ENCODE results near the gene SPATA24.

GRCh38 chr5:139384591-139385051, 19.3 kb downstream of the SPATA24 start:
- no peak for TF ChIP-seq TEAD4 (IDR thresholded peaks at IDR 0.05; ENCODE audit: low read depth, low read length)
- TF ChIP-seq CTCF (IDR thresholded peaks at IDR 0.05; ENCODE audit: control extremely low read depth in 1 of 3, insufficient read depth in 1 of 3, low read depth in 1 of 3, low read length in 3 of 3), result no peak
- TF ChIP-seq SP4 (IDR thresholded peaks at IDR 0.05; ENCODE audit: low read length), result no peak
- no peak for TF ChIP-seq FOSL1 (IDR thresholded peaks at IDR 0.05; ENCODE audit: insufficient read depth, low read depth, low read length)
- no peak for TF ChIP-seq RAD21 (IDR thresholded peaks at IDR 0.05 in 1 of 2, conservative IDR thresholded peaks at IDR 0.05 in 1 of 2; ENCODE audit: low read depth in 2 of 2, low read length in 2 of 2)
- no peak for TF ChIP-seq TCF12 (IDR thresholded peaks at IDR 0.05; ENCODE audit: low read depth, low read length)
- no peak for TF ChIP-seq ATF3 (IDR thresholded peaks at IDR 0.05; ENCODE audit: insufficient read depth, low read depth, low read length)
- no peak for TF ChIP-seq MAX (IDR thresholded peaks at IDR 0.05)
- TF ChIP-seq POLR2A (IDR thresholded peaks at IDR 0.05; ENCODE audit: control extremely low read depth in 1 of 2, low read depth in 2 of 2, low read length in 2 of 2), result no peak
- no peak for TF ChIP-seq USF2 (IDR thresholded peaks at IDR 0.05; ENCODE audit: low read length)
- TF ChIP-seq SAP30 (IDR thresholded peaks at IDR 0.05; ENCODE audit: insufficient read depth, insufficient replicate concordance, low read length), result no peak
- TF ChIP-seq POLR2AphosphoS5 (IDR thresholded peaks at IDR 0.05; ENCODE audit: low read depth, low read length), result no peak

Data from H1 (cell line).